NCI-H2171 treated with DMSO at 0.1 percent for 48 hours (cell line): ENCODE results near the gene FAM83G.

Experiments
- DNase-seq: peaks from one replicate; lab custom pipeline; 2025; lab: John Stamatoyannopoulos, UW

Gene FAM83G

GRCh38 chr17:19009970-19010369, 5.4 kb upstream of the FAM83G start:
- no peak for DNase-seq

DNA sequence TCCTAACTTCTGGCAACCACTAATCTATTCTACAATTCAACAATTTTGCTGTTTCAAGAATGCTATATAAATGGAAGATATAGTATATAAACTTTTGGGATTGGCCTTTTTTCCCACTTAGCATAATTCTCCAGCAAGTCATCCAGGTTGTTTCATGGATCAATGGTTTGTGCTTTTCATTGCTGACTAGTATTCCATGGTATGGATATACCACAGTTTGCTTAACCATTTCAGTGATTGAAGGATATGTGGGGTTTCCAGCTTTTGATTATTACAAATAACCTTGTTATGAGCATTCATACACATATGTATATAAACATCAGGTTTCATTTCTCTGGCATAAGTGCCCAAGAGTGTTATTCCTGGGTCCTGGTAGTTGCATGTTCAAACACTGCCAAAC, 2.1 kb upstream of the FAM83G start:
- no peak for DNase-seq

DNA sequence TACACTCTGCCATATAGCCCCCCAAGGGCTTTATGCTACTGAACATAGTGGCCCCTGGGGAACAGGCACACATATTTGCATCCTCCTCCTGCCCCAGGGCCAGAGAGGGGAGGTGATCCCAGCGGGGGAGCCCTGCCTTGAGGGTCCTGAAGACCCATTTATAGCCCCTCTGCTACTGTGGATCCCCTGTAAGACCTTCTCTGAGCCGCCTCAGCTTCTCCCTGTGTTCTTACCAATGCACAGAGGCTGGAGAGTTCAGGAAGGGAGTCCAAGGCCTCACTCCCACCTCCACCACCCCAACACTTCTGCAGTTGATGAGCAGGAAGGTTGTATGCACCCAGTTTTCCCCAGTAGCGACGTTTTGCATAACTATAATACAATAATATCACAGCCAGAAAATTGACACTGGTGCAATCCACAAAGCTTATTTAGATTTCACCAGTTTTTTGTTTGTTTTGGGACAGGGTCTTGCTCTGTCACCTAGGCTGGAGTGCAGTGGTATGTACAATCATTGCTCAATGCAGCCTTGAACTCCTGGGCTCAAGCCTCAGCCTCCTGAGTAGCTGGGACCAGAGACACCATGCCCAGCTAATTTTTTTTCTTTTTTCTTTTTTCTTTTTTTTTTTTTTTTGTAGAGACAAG, 1.3 kb upstream of the FAM83G start:
- no peak for DNase-seq

DNA sequence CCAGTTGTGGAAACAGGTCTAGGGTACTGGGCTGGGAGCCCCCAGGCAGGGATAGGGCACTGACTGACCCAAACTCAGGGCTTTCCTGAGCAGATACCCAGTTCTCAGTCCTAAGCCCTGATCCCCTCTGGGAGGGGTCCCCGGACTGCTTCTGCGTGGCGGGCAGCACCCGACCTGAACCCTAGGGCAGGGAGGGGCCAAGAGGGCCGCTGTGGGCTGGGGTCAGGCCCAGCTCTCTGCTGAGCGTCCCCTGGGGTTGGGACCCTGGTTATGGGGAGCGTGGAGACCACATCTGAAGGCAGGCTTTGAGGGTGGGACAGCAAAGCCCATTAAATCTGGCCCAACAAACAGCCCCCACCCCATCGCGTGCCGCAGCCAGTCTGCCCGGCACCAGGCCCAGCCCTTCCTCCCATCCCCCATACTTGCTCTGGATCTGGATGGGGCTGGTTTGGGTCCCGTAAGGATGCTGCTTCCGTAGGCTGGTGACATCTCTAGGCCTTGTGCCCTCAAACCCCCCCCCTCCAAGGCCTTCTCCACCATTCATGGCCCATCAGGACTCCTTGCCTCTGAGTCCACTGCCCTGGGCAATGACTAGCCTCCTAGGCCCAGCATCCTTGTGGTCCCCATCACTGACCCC, 691 bp upstream of the FAM83G start:
- no peak for DNase-seq

DNA sequence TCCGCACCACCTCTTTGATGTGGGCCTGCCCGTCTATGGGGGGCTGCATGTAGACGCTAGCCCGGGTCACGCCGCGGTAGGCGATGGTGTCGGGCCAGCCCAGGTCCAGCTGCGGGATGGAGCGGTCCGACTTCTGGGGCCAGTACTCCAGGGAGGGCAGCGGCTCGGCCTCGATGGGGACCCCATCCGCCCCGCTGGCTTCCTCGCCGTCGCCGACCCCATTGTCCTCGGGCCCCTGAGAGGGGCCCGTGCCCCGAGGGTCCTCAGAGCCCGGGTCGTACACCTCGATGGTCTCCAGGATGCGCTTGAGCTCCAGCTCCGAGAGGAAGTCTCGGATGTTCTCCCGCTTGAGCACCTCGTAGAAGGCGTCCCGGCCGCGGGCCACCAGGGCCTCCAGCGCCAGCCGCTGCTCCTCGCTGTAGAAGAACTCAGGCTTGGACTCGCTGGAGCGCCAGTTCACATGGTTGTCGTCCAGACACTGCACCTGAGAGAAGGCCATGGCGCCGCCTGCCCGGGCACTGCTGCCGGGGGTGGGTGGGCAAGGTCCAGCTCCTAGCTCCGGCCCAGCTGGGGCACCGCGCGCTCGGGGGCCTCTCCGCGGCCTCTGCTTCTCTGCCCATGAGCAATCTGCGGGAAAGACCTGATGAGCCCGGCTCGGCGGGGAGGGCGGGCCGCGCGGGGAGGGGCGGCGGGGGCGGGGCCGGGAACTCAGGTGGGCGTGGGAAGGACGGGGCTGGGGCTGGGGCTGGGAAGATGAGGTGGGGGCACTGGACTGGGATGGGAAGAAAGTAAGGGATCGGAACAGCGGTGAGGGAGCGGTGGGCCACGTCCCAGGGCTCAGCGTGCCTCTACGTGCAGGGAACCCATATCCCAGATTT, 782 bp downstream of the FAM83G start:
- DNase-seq = no peak

GRCh38 chr17:19002805-19003542, 1.6 kb downstream of the FAM83G start:
- DNase-seq = no peak

- DNase-seq = no peak
Measured at GRCh38 chr17:19001907-19002590, 2.5 kb downstream of the FAM83G start.

DNA sequence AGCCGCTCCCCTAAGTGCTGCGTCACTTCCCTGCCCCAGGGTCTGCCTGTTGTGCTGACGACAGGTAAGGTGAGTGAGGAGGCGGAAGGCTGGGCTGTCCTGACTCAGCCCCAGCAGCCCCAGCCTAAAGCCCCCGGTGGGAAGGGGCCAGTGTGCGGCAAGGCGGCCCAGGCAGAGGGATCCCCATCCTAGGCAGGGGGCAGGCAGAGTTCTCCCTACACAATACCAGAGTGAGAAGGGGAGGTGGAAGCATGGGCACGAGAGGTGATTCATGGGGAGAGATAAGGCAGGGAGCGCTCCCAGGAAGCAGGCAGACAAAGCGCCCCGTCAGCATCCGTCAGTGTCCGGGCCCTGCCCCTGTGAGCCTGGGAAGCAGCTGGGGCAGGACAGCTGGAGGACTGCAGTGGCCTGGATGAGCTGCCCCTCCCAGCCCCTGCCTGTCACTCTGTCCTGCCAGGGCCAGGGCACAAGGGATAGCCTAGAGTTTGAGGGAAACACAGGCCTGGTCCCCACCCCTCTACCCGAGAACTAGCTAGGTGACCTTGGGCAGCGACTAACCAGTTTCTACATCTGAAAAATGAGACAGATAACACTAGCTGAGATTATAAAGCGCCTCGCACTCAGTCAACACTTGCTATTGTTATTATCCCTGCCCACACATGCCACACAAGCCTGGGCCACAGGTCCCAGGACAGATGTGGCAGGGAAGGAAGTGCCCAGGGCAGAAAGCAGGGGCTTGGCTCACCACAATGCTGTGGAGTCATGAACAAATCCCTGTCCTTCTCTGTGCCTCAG, 3.8 kb downstream of the FAM83G start:
- no peak for DNase-seq

DNA sequence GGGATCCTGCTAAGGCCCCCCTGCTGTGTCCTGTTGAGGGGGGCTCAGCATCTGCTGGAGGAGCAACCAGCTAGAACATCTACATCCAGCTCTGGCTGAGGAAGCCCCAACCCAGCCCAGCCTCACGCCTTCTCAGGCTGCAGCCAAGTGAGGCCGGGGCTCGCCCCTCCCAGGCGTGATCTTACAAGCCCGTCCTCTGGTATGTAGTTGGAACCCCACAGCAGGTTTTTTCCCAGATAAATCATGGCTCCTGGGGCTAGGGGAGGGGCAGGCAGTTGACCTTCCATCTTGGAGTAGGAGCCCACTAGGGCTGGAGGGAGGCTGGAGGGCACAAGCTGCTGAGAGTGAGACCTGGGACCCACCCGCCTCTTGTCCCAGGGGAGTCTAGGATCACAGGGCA, 4.7 kb downstream of the FAM83G start:
- no peak for DNase-seq

DNA sequence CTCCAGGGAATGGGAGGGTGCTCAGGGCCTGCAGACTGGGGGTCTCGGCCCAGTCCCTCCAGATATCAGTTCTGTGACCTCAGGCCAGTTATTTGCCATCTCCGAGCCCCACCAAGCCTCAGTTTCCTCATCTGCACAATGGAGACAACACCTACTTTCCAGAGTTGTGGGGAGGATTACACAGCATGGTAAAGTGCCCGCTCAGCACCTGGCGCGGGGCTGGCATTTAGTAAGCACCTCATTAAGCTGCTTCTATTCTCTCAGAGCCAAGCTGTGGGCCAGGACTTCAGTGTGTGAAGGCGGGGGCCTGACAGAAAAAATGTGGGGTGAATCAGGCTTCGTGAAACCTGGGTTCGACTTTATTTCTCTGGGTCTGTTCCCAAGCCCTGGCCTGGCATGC, 5.2 kb downstream of the FAM83G start:
- DNase-seq = no peak

DNA sequence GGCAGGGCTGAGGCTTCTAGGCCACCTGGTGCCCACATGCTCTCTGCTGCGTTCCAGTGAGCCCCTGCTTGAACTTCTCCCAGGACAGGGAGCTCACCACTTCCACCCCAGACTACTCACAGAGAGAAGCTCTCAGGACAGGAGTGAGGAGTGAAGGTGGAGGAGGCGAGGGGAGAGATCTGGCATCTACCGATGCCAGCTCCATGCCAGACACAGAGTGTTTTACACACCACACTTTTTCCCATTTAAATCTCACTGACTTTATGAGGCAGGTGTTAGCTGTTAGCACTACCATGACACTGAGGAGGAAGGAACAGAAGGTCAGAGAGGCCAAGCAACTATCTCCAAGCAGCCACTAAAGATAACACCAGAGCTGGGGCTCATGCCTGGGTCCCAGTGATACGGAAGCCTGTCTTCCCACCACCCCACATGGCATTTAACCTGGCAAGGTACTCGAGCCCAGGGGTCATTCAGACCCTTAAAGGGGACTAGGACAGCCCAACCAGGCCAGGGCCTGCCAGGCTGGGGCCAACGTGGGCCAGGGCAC, 6.8 kb downstream of the FAM83G start:
- no peak for DNase-seq

GRCh38 chr17:18996458-18996857, 8.1 kb downstream of the FAM83G start:
- no peak for DNase-seq

GRCh38 chr17:18995220-18995619, 9.3 kb downstream of the FAM83G start:
- no peak for DNase-seq

DNA sequence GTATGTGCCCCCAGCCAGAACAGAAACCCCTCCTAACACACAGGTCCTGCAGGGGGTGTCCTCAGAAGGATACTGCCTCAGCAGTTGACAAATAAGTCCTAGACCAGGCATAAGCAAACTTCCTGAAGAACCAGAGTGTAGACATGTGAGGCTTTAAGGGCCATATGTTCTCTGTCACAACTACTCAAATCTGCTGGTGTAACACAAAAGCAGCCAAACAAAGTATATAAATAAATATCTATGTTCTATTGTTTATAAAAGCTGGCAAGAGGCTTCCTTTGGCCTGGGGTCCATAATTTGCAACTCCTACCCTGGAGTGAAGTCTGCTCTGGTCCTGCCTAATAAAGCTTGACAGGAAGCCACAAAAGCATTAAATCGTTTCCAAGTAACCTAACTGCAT, 9.9 kb downstream of the FAM83G start:
- DNase-seq = no peak

GRCh38 chr17:18993905-18994526, 10.5 kb downstream of the FAM83G start:
- DNase-seq = no peak

DNA sequence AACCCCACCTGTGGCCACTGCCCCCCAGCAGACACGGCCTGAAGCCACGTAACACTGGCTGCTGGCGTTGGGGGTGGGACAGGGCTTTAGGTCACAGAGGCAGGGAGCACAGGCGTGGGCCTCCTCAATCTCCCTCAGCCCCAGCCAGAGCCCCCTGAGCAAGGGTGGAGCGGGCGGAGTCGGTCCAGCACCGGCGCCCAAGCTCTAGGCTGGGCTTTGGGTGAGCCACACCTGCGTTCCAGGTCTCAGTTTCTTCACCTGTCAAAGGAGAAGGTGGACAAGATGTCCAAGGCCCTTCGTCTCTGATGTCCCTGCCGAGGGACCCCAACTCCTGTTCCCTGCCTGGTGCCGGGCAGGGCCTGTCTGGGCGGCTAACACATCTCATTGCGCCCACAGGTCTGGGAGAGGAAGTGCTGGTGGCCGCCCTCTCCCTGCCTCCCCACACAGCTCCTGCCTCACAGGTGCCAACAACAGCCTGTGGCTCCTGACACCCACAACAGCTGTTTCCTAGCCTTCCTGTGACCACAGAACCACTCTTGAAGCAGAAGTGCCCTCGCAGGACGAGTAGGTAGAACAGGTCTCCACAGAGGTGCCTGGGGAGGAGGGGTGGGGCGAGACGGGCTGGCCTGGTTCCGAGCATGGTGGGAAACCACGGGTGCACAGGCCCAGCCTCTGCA, 12.0 kb downstream of the FAM83G start:
- peak; percentile 9 for DNase-seq

- no peak for DNase-seq
Measured at GRCh38 chr17:18991531-18992315, 12.8 kb downstream of the FAM83G start.

DNA sequence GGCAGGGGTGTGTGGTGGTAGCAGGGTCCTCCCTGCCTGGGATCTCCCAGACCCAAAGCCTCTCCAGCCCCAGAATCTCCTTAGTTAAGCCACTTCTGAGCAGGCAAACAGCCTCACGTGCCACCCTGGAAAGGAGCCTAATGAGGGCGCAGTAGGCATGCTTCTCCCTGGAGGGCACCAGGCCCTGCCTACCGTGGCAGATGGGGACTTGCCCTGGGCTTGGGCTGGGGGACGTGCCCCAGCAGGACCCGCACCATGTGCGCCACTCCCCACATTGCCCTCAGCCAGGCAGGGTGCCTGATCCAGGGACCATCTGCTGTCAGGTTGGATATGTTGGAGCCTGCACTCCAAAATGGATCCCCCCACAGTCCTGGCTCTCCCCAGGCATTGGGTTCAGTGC, 14.2 kb downstream of the FAM83G start:
- DNase-seq = peak; percentile 96
